ENCODE measurements around the gene CD3D. TPM values are rescaled to one million over a fixed set of nuclear protein-coding genes. Genes with fewer than 3 reads are reported as not detected.

Gene CD3D
- total RNA-seq, 1 donor from 2014 or later, result not detected

DNA sequence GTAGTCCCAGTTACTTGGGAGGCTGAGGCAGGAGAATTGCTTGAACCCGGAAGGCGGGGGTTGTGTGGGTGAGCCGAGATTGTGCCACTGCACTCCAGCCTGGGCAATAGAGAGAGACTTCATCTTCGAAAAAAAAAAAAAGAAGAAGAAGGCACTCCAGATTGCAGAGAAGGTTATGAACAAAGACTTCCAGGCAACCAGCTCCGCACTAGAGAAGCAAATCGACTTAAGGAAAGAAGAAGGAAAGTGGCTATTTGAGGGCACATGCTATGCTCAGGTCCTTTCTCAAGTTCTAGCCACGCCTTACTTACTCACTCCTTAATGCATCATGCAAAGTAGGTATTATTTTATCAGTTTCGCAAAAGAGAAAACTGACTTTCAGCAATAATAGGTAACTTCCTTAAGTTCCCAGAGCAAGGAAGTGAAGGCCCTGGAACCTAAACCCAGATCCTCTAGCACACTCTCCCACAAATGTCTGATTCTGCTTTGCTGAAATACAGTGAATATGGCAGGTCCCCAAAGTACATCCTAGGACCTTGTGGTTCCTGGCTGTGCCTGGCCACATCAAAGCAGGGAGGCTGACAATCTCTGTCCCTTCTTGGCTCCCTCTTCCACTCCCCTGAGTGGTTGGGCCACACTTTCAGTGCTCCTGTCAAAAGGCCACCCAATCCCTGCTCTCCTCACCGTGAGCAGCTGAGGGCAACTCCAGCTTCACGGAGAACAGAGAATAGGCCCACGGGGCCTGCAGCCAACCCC, 23.7 kb downstream of the CD3D start:
- no peak overlapping the region for H3K4me3 Mint-ChIP-seq
- peaks cover 20% of the 10 kb centered on the region for H3K4me1 Mint-ChIP-seq
- peaks cover 7% of the 10 kb centered on the region for H3K9me3 Mint-ChIP-seq
- no peak overlapping the region for H3K27ac Mint-ChIP-seq (ENCODE audit: unreplicated experiment)
- TF ChIP-seq, protein P1, sequence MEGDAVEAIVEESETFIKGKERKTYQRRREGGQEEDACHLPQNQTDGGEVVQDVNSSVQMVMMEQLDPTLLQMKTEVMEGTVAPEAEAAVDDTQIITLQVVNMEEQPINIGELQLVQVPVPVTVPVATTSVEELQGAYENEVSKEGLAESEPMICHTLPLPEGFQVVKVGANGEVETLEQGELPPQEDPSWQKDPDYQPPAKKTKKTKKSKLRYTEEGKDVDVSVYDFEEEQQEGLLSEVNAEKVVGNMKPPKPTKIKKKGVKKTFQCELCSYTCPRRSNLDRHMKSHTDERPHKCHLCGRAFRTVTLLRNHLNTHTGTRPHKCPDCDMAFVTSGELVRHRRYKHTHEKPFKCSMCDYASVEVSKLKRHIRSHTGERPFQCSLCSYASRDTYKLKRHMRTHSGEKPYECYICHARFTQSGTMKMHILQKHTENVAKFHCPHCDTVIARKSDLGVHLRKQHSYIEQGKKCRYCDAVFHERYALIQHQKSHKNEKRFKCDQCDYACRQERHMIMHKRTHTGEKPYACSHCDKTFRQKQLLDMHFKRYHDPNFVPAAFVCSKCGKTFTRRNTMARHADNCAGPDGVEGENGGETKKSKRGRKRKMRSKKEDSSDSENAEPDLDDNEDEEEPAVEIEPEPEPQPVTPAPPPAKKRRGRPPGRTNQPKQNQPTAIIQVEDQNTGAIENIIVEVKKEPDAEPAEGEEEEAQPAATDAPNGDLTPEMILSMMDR (conservative IDR thresholded peaks at IDR 0.05), result no peak
- no peak for DNase-seq (ENCODE audit: low read depth, low spot score)
- no peaks in the 10 kb centered on the region for H3K36me3 Mint-ChIP-seq (ENCODE audit: low read depth)
- H3K27me3 Mint-ChIP-seq (ENCODE audit: low read depth), result peaks cover 21% of the 10 kb centered on the region

DNA sequence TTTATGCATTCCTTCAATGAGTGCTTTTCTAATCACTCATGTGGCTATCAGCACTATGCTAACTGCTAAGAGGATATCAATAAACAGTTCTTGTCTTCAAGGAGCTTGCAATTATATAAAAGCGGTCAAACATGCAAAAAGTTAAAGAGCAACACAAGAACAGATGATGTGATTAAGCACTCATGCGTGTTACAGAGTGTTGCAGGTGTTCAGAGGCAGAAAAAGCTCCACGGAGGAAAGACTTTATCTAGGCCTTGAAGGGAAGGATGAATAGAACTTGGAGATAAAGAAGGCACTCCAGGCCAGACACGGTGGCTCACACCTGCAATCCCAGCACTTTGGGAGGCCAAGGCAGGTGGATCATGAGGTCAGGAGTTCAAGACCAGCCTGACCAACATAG, 24.4 kb downstream of the CD3D start:
- H3K9me3 Mint-ChIP-seq, result peaks cover 5% of the 10 kb centered on the region
- TF ChIP-seq, protein P1 (conservative IDR thresholded peaks at IDR 0.05), result no peak
- H3K27ac Mint-ChIP-seq (ENCODE audit: unreplicated experiment), result no peak overlapping the region
- H3K27me3 Mint-ChIP-seq (ENCODE audit: low read depth), result peaks cover 24% of the 10 kb centered on the region
- peaks cover 20% of the 10 kb centered on the region for H3K4me1 Mint-ChIP-seq
- no peak overlapping the region for H3K4me3 Mint-ChIP-seq
- no peak for DNase-seq (ENCODE audit: low read depth, low spot score)
- no peaks in the 10 kb centered on the region for H3K36me3 Mint-ChIP-seq (ENCODE audit: low read depth)

DNA sequence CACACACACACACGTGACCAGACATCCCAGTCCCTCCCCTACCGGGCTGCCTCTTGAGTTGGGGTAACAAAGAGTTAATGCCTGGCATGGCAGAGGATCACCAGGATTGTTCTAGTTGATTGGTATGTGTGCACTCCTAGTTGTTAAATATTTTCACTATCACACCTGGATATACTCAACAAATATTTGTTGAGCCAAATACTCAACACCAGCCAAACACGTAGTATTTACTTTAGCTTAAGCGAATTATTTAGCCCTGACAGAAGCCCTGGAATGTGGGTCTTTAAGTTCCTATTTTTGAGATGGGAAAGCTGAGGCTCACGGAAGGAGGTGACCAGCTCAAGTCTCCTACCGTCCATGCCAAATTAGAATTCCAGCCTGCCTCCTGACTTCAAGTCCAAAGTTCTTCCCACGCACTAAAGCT, 27.5 kb downstream of the CD3D start:
- H3K36me3 Mint-ChIP-seq (ENCODE audit: low read depth), result no peaks in the 10 kb centered on the region
- no peak overlapping the region for H3K27ac Mint-ChIP-seq (ENCODE audit: unreplicated experiment)
- H3K4me3 Mint-ChIP-seq, result no peak overlapping the region
- TF ChIP-seq, protein P1 (conservative IDR thresholded peaks at IDR 0.05), result no peak
- peaks cover 6% of the 10 kb centered on the region for H3K9me3 Mint-ChIP-seq
- H3K4me1 Mint-ChIP-seq, result peaks cover 20% of the 10 kb centered on the region
- no peak for DNase-seq (ENCODE audit: low read depth, low spot score)
- peaks cover 50% of the 10 kb centered on the region for H3K27me3 Mint-ChIP-seq (ENCODE audit: low read depth)

DNA sequence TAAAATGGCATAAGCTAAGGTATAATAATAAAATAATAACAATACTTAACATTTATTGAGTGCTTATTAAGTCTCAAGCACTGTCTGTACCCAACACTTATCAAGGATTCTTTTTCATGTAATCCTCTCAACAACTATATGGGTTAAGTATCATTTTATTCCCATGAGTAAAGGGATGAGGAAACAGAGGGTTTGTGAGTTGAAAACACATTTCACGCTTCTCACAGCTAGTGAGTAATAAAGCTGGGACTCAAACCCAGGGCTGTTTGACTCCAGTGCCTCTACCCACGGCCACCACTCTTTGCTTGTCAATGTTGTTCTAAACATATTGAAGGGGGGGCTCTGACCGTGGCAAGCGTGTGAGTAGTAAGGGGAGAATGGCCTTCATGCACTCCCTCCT, 29.3 kb downstream of the CD3D start:
- H3K4me3 Mint-ChIP-seq, result no peak overlapping the region
- H3K27ac Mint-ChIP-seq (ENCODE audit: unreplicated experiment), result no peak overlapping the region
- peaks cover 2% of the 10 kb centered on the region for H3K9me3 Mint-ChIP-seq
- peaks cover 20% of the 10 kb centered on the region for H3K4me1 Mint-ChIP-seq
- TF ChIP-seq, protein P1 (conservative IDR thresholded peaks at IDR 0.05), result no peak
- H3K27me3 Mint-ChIP-seq (ENCODE audit: low read depth), result peaks cover 52% of the 10 kb centered on the region
- H3K36me3 Mint-ChIP-seq (ENCODE audit: low read depth), result no peaks in the 10 kb centered on the region
- DNase-seq (ENCODE audit: low read depth, low spot score), result no peak

DNA sequence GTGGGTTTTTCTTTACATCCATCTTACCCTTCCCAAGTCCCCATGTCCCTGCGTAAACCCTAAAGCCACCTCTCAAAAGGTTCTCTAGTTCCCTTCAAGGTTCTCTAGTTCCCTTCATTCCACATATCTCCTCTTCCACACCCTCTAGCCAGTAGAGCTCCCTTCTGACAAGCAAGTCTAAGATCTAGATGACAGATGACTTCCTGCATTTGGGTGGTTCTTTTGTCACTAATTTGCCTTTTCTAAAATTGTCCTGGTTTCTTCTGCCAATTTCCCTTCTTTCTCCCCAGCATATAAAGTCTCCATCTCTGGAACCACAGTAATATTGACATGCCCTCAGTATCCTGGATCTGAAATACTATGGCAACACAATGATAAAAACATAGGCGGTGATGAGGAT, 30.2 kb downstream of the CD3D start:
- H3K27ac Mint-ChIP-seq (ENCODE audit: unreplicated experiment), result no peak overlapping the region

More for the DNA sequence above, 30.2 kb downstream of the CD3D start:
- H3K9me3 Mint-ChIP-seq, result peaks cover 2% of the 10 kb centered on the region
- H3K36me3 Mint-ChIP-seq (ENCODE audit: low read depth), result no peaks in the 10 kb centered on the region
- H3K27me3 Mint-ChIP-seq (ENCODE audit: low read depth), result peaks cover 50% of the 10 kb centered on the region
- peaks cover 19% of the 10 kb centered on the region for H3K4me1 Mint-ChIP-seq
- no peak for DNase-seq (ENCODE audit: low read depth, low spot score)
- TF ChIP-seq, protein P1 (conservative IDR thresholded peaks at IDR 0.05), result no peak
- H3K4me3 Mint-ChIP-seq, result no peak overlapping the region
